Activated B cell treated with CpG ODN at 0.5 μM for 24 hours (primary cell): ENCODE measurements around the gene RPUSD3. TPM values are rescaled to one million over a fixed set of nuclear protein-coding genes. Genes with fewer than 3 reads are reported as not detected.
A peak's percentile ranks its signal among the peaks of the same experiment; 100 is the strongest.

Experiments
- ATAC-seq: fragments of 200-7000 bp; cut with Tn5 transposase; one replicate; pipeline ENCODE4 v1.10.0; 2021; ENCODE audit warnings: low read depth, mild to moderate bottlenecking, moderate library complexity
- CTCF ChIA-PET: fragments of 350-600 bp; sonication (Branson Sonifier 250); formaldehyde crosslinking; loops from one replicate; lab custom pipeline; 2021; ENCODE audit warnings: antibody characterized with exemption; lab: Charles Lee
- POLR2A ChIA-PET: fragments of 350-600 bp; sonication (Branson Sonifier 250); formaldehyde crosslinking; loops from one replicate; lab custom pipeline; 2021; ENCODE audit warnings: antibody characterized with exemption; lab: Charles Lee
- DNase-seq: peaks from one replicate; pipeline ENCODE4 v3.0.0; 2022
- H3K27ac Mint-ChIP-seq: one replicate; pipeline ENCODE4 v1.8.0; 2020; ENCODE audit warnings: mixed read lengths
- H3K27me3 Mint-ChIP-seq: one replicate; pipeline ENCODE4 v1.8.0; 2021; ENCODE audit warnings: mixed read lengths
- H3K36me3 Mint-ChIP-seq: one replicate; pipeline ENCODE4 v1.8.0; 2021; ENCODE audit warnings: low read depth, mixed read lengths
- H3K4me1 Mint-ChIP-seq: one replicate; pipeline ENCODE4 v1.8.0; 2021; ENCODE audit warnings: mixed read lengths
- H3K4me3 Mint-ChIP-seq: one replicate; pipeline ENCODE4 v1.8.0; 2020; ENCODE audit warnings: mild to moderate bottlenecking, mixed read lengths
- H3K9me3 Mint-ChIP-seq: one replicate; pipeline ENCODE4 v1.8.0; 2020; ENCODE audit warnings: mixed read lengths
- CTCF ChIP-seq: fragments of 200-600 bp; IDR thresholded peaks from one replicate; pipeline ENCODE4 v1.8.0; 2022; ENCODE audit warnings: antibody characterized with exemption, mild to moderate bottlenecking
- intact Hi-C: fragments of 100-400 bp; cut with micrococcal nuclease; formaldehyde crosslinking; loops from one replicate; pipeline ENCODE4 v1.15.1; 2024
- total RNA-seq: library from RNA; stranded (reverse); gene quantifications from 2 replicates; pipeline ENCODE4 v1.2.3, GENCODE V29; 2022

The RPUSD3 gene
- total RNA-seq, 1 donor from 2014 or later: 55.7 TPM

- ChIA-PET CTCF (no interaction called here), POLR2A (interaction anchor here (0.7 to 1.6 kb wide), 3 partner anchors 9 to 225 kb away, joined by 3 to 8 read pairs (median 3); partner anchors contain the start of genes FANCD2 and TTLL3)
- H3K4me3 Mint-ChIP-seq: no peak overlapping the region
- DNase-seq (no peak), ATAC-seq (no peak)
- TF ChIP-seq CTCF: no peak
- peaks cover 23% of the 10 kb centered on the region for H3K4me1 Mint-ChIP-seq
- H3K36me3 Mint-ChIP-seq: peaks cover 81% of the 10 kb centered on the region
- no peaks in the 10 kb centered on the region for H3K9me3 Mint-ChIP-seq
- no peaks in the 10 kb centered on the region for H3K27me3 Mint-ChIP-seq
- intact Hi-C loops: no loop called here
- no peak overlapping the region for H3K27ac Mint-ChIP-seq
Measured at GRCh38 chr3:9800529-9800928, 43.3 kb downstream of the RPUSD3 start.

- ChIA-PET CTCF (interaction anchor here (1.0 kb wide), 1 partner anchor 18 kb away, joined by 5 read pairs; no protein-coding TSS in a partner anchor), POLR2A (interaction anchor here (0.7 to 6.2 kb wide), 2 partner anchors 10 to 12 kb away, joined by 7 to 146 read pairs; partner anchors contain the start of gene TTLL3)
- DNase-seq (no peak), ATAC-seq (no peak)
- peak overlapping the region; percentile 63 for H3K27ac Mint-ChIP-seq
- peaks cover 49% of the 10 kb centered on the region for H3K4me1 Mint-ChIP-seq
- H3K4me3 Mint-ChIP-seq: no peak overlapping the region
- peaks cover 76% of the 10 kb centered on the region for H3K36me3 Mint-ChIP-seq
- no peaks in the 10 kb centered on the region for H3K9me3 Mint-ChIP-seq
- intact Hi-C loops: loop anchor here (10.0 kb wide), 1 partner anchor 527 kb away; the partner anchor contains the start of gene SEC13
- no peak for TF ChIP-seq CTCF
- no peaks in the 10 kb centered on the region for H3K27me3 Mint-ChIP-seq
Measured at GRCh38 chr3:9797196-9797945, 46.4 kb downstream of the RPUSD3 start.

GRCh38 chr3:9795207-9795606 lies 48.6 kb downstream of the RPUSD3 start:
- TF ChIP-seq CTCF: no peak
- intact Hi-C loops: loop anchor here (1.0 to 10.0 kb wide), 2 partner anchors 14 to 530 kb away; partner anchors contain the start of gene SEC13
- DNase-seq (no peak), ATAC-seq (peak; percentile 51)
- CTCF ChIA-PET: interaction anchor here (0.8 to 1.6 kb wide), 7 partner anchors 10 to 291 kb away, joined by 3 to 5 read pairs (median 4); partner anchors contain the start of genes OGG1 and TTLL3
- POLR2A ChIA-PET: interaction anchor here (0.6 to 6.2 kb wide), 16 partner anchors 9 to 453 kb away, joined by 3 to 146 read pairs (median 4); partner anchors contain the start of genes BRPF1, CRELD1, JAGN1 and MTMR14
- peak overlapping the region; percentile 99 for H3K4me3 Mint-ChIP-seq
- H3K4me1 Mint-ChIP-seq: peaks cover 67% of the 10 kb centered on the region
- H3K27me3 Mint-ChIP-seq: no peaks in the 10 kb centered on the region
- H3K27ac Mint-ChIP-seq: peak overlapping the region; percentile 100
- no peaks in the 10 kb centered on the region for H3K9me3 Mint-ChIP-seq
- peaks cover 63% of the 10 kb centered on the region for H3K36me3 Mint-ChIP-seq

- H3K4me3 Mint-ChIP-seq: peak overlapping the region; percentile 99
- ChIA-PET POLR2A (interaction anchor here (0.8 to 6.2 kb wide), 5 partner anchors 12 to 192 kb away, joined by 6 to 146 read pairs (median 106); partner anchors contain the start of genes EMC3, OGG1 and TTLL3), CTCF (interaction anchor here (1.6 kb wide), 1 partner anchor 44 kb away, joined by 5 read pairs; the partner anchor contains the start of gene OGG1)
- H3K27ac Mint-ChIP-seq: peak overlapping the region; percentile 100
- no peak for DNase-seq
- intact Hi-C loops: loop anchor here (5.0 to 10.0 kb wide), 2 partner anchors 323 to 530 kb away; partner anchors contain the start of genes BRK1 and SEC13
- H3K36me3 Mint-ChIP-seq: peaks cover 63% of the 10 kb centered on the region
- no peaks in the 10 kb centered on the region for H3K9me3 Mint-ChIP-seq
- H3K4me1 Mint-ChIP-seq: peaks cover 70% of the 10 kb centered on the region
- ATAC-seq: no peak
- H3K27me3 Mint-ChIP-seq: no peaks in the 10 kb centered on the region
- TF ChIP-seq CTCF: no peak
Measured at GRCh38 chr3:9794400-9794799, 49.4 kb downstream of the RPUSD3 start.
